SH-SY5Y (cell line): ENCODE results near the gene MEIS3.

Experiments used
- GATA2 ChIP-seq: IDR thresholded peaks from 2 replicates; pipeline ENCODE4 v1.6.1; 2011; ENCODE audit warnings: mild to moderate bottlenecking, low read depth, low read length
- GATA3 ChIP-seq: IDR thresholded peaks from 2 replicates; pipeline ENCODE4 v1.6.1; 2011; ENCODE audit warnings: low read depth, mild to moderate bottlenecking, low read length, moderate library complexity

- TF ChIP-seq GATA2 (no peak), GATA3 (no peak)
Observed at GRCh38 chr19:47434088-47434487, 14.8 kb upstream of the MEIS3 start.
